GM23338 (cell line): ENCODE results near the gene OR1L4. TPM values are rescaled to one million over a fixed set of nuclear protein-coding genes. Genes with fewer than 3 reads are reported as not detected.

Source experiments
- ATAC-seq: fragments of 200-7000 bp; cut with Tn5 transposase; 3 replicates; pipeline ENCODE4 v1.9.1; 2020
- DNase-seq: peaks from one replicate; pipeline ENCODE4 v3.0.0-alpha.2; 2015; ENCODE audit warnings: low spot score
- H2AFZ ChIP-seq: fragments of 200-600 bp; sonication (generic); 2 replicates; pipeline ENCODE4 v1.8.0; 2016; ENCODE audit warnings: antibody characterized with exemption, mild to moderate bottlenecking, moderate library complexity
- H3F3A ChIP-seq: fragments of 200-600 bp; sonication (generic); replicated peaks from 2 replicates; pipeline ENCODE4 v1.8.0; 2017; ENCODE audit warnings: antibody characterized with exemption, mixed run types, low read depth
- H3K27ac ChIP-seq: fragments of 200-600 bp; sonication (generic); 2 replicates; pipeline ENCODE4 v1.6.1; 2016; ENCODE audit warnings: low read depth
- H3K27me3 ChIP-seq: fragments of 200-600 bp; sonication (generic); 2 replicates; pipeline ENCODE4 v1.8.0; 2016; ENCODE audit warnings: mild to moderate bottlenecking, mixed run types, moderate library complexity; ENCODE audit not compliant: insufficient read depth
- H3K36me3 ChIP-seq: fragments of 200-600 bp; sonication (generic); 2 replicates; pipeline ENCODE4 v1.8.0; 2016; ENCODE audit warnings: mild to moderate bottlenecking; ENCODE audit not compliant: insufficient read depth
- H3K4me1 ChIP-seq: fragments of 200-600 bp; sonication (generic); 2 replicates; pipeline ENCODE4 v1.8.0; 2016; ENCODE audit warnings: mild to moderate bottlenecking, moderate library complexity; ENCODE audit not compliant: insufficient read depth
- H3K4me2 ChIP-seq: fragments of 200-600 bp; sonication (generic); 2 replicates; pipeline ENCODE4 v1.7.1; 2017; ENCODE audit warnings: mixed run types
- H3K4me3 ChIP-seq: fragments of 200-600 bp; sonication (generic); 2 replicates; pipeline ENCODE4 v1.6.1; 2016; ENCODE audit warnings: mixed run types
- H3K79me2 ChIP-seq: fragments of 200-600 bp; sonication (generic); replicated peaks from 2 replicates; pipeline ENCODE4 v1.8.0; 2017; ENCODE audit warnings: mild to moderate bottlenecking; ENCODE audit not compliant: insufficient read depth
- H3K9me2 ChIP-seq: fragments of 200-600 bp; sonication (generic); 2 replicates; pipeline ENCODE4 v1.8.0; 2017; ENCODE audit not compliant: insufficient read depth
- H4K20me1 ChIP-seq: fragments of 200-600 bp; sonication (generic); replicated peaks from 2 replicates; pipeline ENCODE4 v1.8.0; 2017; ENCODE audit warnings: mild to moderate bottlenecking; ENCODE audit not compliant: insufficient read depth
- H3K27ac Mint-ChIP-seq: 2 replicates; pipeline ENCODE4 v1.8.0; 2020; ENCODE audit warnings: inconsistent platforms, mild to moderate bottlenecking, moderate library complexity, mixed read lengths
- H3K27me3 Mint-ChIP-seq: 3 replicates; pipeline ENCODE4 v1.8.0; 2022; ENCODE audit warnings: low read depth, mild to moderate bottlenecking, moderate library complexity, mixed read lengths, inconsistent platforms; ENCODE audit not compliant: insufficient read depth, poor library complexity
- H3K36me3 Mint-ChIP-seq: 3 replicates; pipeline ENCODE4 v1.8.0; 2021; ENCODE audit warnings: low read depth, mild to moderate bottlenecking, inconsistent platforms, moderate library complexity, mixed read lengths
- H3K4me1 Mint-ChIP-seq: 3 replicates; pipeline ENCODE4 v1.8.0; 2020; ENCODE audit warnings: mild to moderate bottlenecking, inconsistent platforms, mixed read lengths
- H3K4me3 Mint-ChIP-seq: 3 replicates; pipeline ENCODE4 v1.8.0; 2021; ENCODE audit warnings: moderate library complexity, mild to moderate bottlenecking, inconsistent platforms, mixed read lengths
- H3K9me3 Mint-ChIP-seq: 3 replicates; pipeline ENCODE4 v1.8.0; 2020; ENCODE audit warnings: moderate library complexity, mild to moderate bottlenecking, inconsistent platforms, mixed read lengths
- CREB1 ChIP-seq: fragments of 250-450 bp; sonication (Bioruptor Pico); IDR thresholded peaks from 2 replicates; pipeline ENCODE4 v1.5.0; 2020; ENCODE audit warnings: low read depth, mild to moderate bottlenecking, moderate library complexity
- CTCF ChIP-seq, 2 experiments: fragments of 200-600 bp in 1 of 2; sonication (generic) in 1 of 2; conservative IDR thresholded peaks; 2 replicates each; pipeline versions ENCODE4 v1.5.1 to v1.6.1; 2016 to 2017; ENCODE audit warnings: antibody characterized with exemption in 2 of 2, low read depth in 2 of 2, mild to moderate bottlenecking in 2 of 2, moderate library complexity in 1 of 2
- ETS1 ChIP-seq: IDR thresholded peaks from 2 replicates; pipeline ENCODE4 v1.6.1; 2016; ENCODE audit warnings: antibody characterized with exemption
- EZH2 ChIP-seq: fragments of 200-600 bp; sonication (generic); IDR thresholded peaks from one replicate; pipeline ENCODE4 v1.8.0; 2017; ENCODE audit warnings: antibody characterized with exemption, mild to moderate bottlenecking, low read depth; ENCODE audit not compliant: unreplicated experiment
- EZH2phosphoT487 ChIP-seq: fragments of 200-600 bp; sonication (generic); IDR thresholded peaks from one replicate; pipeline ENCODE4 v1.8.1; 2018; ENCODE audit warnings: antibody characterized with exemption; ENCODE audit not compliant: unreplicated experiment
- JUNB ChIP-seq: IDR thresholded peaks from one replicate; pipeline ENCODE4 v1.6.1; 2016; ENCODE audit warnings: antibody characterized with exemption; ENCODE audit not compliant: unreplicated experiment
- NANOG ChIP-seq: IDR thresholded peaks from 2 replicates; pipeline ENCODE4 v1.6.1; 2016; ENCODE audit warnings: antibody characterized with exemption, borderline replicate concordance
- POLR2AphosphoS5 ChIP-seq: IDR thresholded peaks from 2 replicates; pipeline ENCODE4 v1.6.1; 2016; ENCODE audit warnings: antibody characterized with exemption, low read depth
- REST ChIP-seq: IDR thresholded peaks from one replicate; pipeline ENCODE4 v1.6.1; 2018; ENCODE audit warnings: antibody characterized with exemption; ENCODE audit not compliant: unreplicated experiment
- STAT1 ChIP-seq: IDR thresholded peaks from one replicate; pipeline ENCODE4 v1.6.1; 2016; ENCODE audit warnings: antibody characterized with exemption; ENCODE audit not compliant: unreplicated experiment
- ZNF114 ChIP-seq: fragments of 250-450 bp; sonication (Bioruptor Pico); IDR thresholded peaks from 2 replicates; pipeline ENCODE4 v1.5.0; 2020; ENCODE audit warnings: mild to moderate bottlenecking, moderate library complexity
- ZNF331 ChIP-seq: fragments of 250-450 bp; sonication (Bioruptor Pico); IDR thresholded peaks from 2 replicates; pipeline ENCODE4 v1.5.0; 2020; ENCODE audit warnings: low read depth, mild to moderate bottlenecking, moderate library complexity
- polyA plus RNA-seq: library from polyadenylated mRNA; unstranded; fragments of >200 nt; fragmentation: Nextera tagmentation; extraction: Ambion mirVana; gene quantifications from 2 replicates; pipeline ENCODE4 v1.2.1, GENCODE V29; 2016
- total RNA-seq: library from RNA; depleted of rRNA; stranded (reverse); fragments of >200 nt; shearing (Covaris generic); gene quantifications from 2 replicates; pipeline ENCODE4 v1.2.3, GENCODE V29; 2014
- TF ChIP-seq, protein P1 (sequence below): fragments of 250-450 bp; sonication (Bioruptor Pico); IDR thresholded peaks from 2 replicates; pipeline ENCODE4 v1.5.0; 2020; ENCODE audit warnings: mild to moderate bottlenecking, moderate library complexity

Gene OR1L4
- total and polyA plus RNA-seq, 2 experiments from 2014 or later, result not detected

GRCh38 chr9:122767817-122768216 lies 44.0 kb downstream of the OR1L4 start:
- Histone ChIP-seq H3K79me2 (no peaks in the 10 kb centered on the region), H3K9me2 (no peaks in the 10 kb centered on the region), H3F3A (no peaks in the 10 kb centered on the region), H3K4me1 (no peaks in the 10 kb centered on the region), H3K4me2 (no peak overlapping the region), H4K20me1 (no peaks in the 10 kb centered on the region), H3K4me3 (no peak overlapping the region), H3K27ac (no peak overlapping the region), H3K27me3 (no peaks in the 10 kb centered on the region), H2AFZ (no peak overlapping the region), H3K36me3 (no peaks in the 10 kb centered on the region)
- no peak overlapping the region for H3K27ac Mint-ChIP-seq
- H3K9me3 Mint-ChIP-seq, result peaks cover 67% of the 10 kb centered on the region
- TF ChIP-seq STAT1, result no peak
- TF ChIP-seq EZH2phosphoT487, result no peak
- TF ChIP-seq, protein P1, sequence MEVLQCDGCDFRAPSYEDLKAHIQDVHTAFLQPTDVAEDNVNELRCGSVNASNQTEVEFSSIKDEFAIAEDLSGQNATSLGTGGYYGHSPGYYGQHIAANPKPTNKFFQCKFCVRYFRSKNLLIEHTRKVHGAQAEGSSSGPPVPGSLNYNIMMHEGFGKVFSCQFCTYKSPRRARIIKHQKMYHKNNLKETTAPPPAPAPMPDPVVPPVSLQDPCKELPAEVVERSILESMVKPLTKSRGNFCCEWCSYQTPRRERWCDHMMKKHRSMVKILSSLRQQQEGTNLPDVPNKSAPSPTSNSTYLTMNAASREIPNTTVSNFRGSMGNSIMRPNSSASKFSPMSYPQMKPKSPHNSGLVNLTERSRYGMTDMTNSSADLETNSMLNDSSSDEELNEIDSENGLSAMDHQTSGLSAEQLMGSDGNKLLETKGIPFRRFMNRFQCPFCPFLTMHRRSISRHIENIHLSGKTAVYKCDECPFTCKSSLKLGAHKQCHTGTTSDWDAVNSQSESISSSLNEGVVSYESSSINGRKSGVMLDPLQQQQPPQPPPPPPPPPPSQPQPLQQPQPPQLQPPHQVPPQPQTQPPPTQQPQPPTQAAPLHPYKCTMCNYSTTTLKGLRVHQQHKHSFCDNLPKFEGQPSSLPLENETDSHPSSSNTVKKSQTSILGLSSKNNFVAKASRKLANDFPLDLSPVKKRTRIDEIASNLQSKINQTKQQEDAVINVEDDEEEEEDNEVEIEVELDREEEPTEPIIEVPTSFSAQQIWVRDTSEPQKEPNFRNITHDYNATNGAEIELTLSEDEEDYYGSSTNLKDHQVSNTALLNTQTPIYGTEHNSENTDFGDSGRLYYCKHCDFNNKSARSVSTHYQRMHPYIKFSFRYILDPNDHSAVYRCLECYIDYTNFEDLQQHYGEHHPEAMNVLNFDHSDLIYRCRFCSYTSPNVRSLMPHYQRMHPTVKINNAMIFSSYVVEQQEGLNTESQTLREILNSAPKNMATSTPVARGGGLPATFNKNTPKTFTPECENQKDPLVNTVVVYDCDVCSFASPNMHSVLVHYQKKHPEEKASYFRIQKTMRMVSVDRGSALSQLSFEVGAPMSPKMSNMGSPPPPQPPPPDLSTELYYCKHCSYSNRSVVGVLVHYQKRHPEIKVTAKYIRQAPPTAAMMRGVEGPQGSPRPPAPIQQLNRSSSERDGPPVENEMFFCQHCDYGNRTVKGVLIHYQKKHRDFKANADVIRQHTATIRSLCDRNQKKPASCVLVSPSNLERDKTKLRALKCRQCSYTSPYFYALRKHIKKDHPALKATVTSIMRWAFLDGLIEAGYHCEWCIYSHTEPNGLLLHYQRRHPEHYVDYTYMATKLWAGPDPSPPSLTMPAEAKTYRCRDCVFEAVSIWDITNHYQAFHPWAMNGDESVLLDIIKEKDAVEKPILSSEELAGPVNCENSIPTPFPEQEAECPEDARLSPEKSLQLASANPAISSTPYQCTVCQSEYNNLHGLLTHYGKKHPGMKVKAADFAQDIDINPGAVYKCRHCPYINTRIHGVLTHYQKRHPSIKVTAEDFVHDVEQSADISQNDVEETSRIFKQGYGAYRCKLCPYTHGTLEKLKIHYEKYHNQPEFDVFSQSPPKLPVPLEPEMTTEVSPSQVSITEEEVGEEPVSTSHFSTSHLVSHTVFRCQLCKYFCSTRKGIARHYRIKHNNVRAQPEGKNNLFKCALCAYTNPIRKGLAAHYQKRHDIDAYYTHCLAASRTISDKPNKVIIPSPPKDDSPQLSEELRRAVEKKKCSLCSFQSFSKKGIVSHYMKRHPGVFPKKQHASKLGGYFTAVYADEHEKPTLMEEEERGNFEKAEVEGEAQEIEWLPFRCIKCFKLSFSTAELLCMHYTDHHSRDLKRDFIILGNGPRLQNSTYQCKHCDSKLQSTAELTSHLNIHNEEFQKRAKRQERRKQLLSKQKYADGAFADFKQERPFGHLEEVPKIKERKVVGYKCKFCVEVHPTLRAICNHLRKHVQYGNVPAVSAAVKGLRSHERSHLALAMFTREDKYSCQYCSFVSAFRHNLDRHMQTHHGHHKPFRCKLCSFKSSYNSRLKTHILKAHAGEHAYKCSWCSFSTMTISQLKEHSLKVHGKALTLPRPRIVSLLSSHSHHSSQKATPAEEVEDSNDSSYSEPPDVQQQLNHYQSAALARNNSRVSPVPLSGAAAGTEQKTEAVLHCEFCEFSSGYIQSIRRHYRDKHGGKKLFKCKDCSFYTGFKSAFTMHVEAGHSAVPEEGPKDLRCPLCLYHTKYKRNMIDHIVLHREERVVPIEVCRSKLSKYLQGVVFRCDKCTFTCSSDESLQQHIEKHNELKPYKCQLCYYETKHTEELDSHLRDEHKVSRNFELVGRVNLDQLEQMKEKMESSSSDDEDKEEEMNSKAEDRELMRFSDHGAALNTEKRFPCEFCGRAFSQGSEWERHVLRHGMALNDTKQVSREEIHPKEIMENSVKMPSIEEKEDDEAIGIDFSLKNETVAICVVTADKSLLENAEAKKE (CRISPR knock-in tag), result no peak
- TF ChIP-seq REST, result no peak
- TF ChIP-seq CTCF (conservative IDR thresholded peaks at IDR 0.05; ENCODE audit: low read depth in 2 of 2), result no peak
- no peak for TF ChIP-seq EZH2
- TF ChIP-seq ETS1, result no peak
- no peak for TF ChIP-seq CREB1 (CRISPR knock-in tag)
- TF ChIP-seq JUNB, result no peak
- TF ChIP-seq ZNF331 (CRISPR knock-in tag), result no peak
- no peak for TF ChIP-seq NANOG
- no peak for TF ChIP-seq POLR2AphosphoS5
- no peak for TF ChIP-seq ZNF114 (CRISPR knock-in tag)
- DNase-seq, result no peak
- H3K27me3 Mint-ChIP-seq, result no peaks in the 10 kb centered on the region
- no peak overlapping the region for H3K4me3 Mint-ChIP-seq
- no peaks in the 10 kb centered on the region for H3K4me1 Mint-ChIP-seq
- peaks cover 5% of the 10 kb centered on the region; the same call in 1 of the 3 replicates for H3K36me3 Mint-ChIP-seq
- ATAC-seq, result no peak
